ENCODE results near the gene LIAS.
"Not testable (repeated sequence)": the region's sequence is repeated elsewhere in the genome, so short reads cannot be mapped to it uniquely, and the experiment has no call there.

Gene LIAS

GRCh38 chr4:39453738-39454137, 5.1 kb upstream of the LIAS start:
- no peak for DNase-seq

- no peak for DNase-seq
Observed at GRCh38 chr4:39455486-39455885, 3.4 kb upstream of the LIAS start.

GRCh38 chr4:39456946-39457763, 1.7 kb upstream of the LIAS start:
- no peak for DNase-seq

- not testable (repeated sequence) for DNase-seq
Observed at GRCh38 chr4:39458161-39458504, 723 bp upstream of the LIAS start.

GRCh38 chr4:39464886-39465501, 6.1 kb downstream of the LIAS start:
- peak in 1 of 2 donors; percentile 43 for DNase-seq

GRCh38 chr4:39466747-39467146, 7.9 kb downstream of the LIAS start:
- no peak for DNase-seq

GRCh38 chr4:39467464-39467863, 8.6 kb downstream of the LIAS start:
- DNase-seq, result no peak

GRCh38 chr4:39469429-39470077, 10.7 kb downstream of the LIAS start:
- DNase-seq, result peak; percentile 79 to 87

GRCh38 chr4:39470402-39470801, 11.5 kb downstream of the LIAS start:
- no peak for DNase-seq

GRCh38 chr4:39472396-39472795, 13.5 kb downstream of the LIAS start:
- DNase-seq, result no peak

GRCh38 chr4:39476187-39476895, 17.5 kb downstream of the LIAS start:
- DNase-seq, result no peak

- no peak for DNase-seq
Observed at GRCh38 chr4:39480251-39480650, 21.4 kb downstream of the LIAS start.

- DNase-seq, result peak; percentile 39 to 66
Observed at GRCh38 chr4:39480902-39481695, 22.2 kb downstream of the LIAS start.

GRCh38 chr4:39484582-39485272, 25.9 kb downstream of the LIAS start:
- peak; percentile 72 to 80 for DNase-seq

- DNase-seq, result peak; percentile 22 to 35
Observed at GRCh38 chr4:39486221-39486804, 27.5 kb downstream of the LIAS start.

- no peak for DNase-seq
Observed at GRCh38 chr4:39490322-39490721, 31.5 kb downstream of the LIAS start.

- DNase-seq, result no peak
Observed at GRCh38 chr4:39494354-39494753, 35.5 kb downstream of the LIAS start.

- no peak for DNase-seq
Observed at GRCh38 chr4:39495446-39496213, 36.8 kb downstream of the LIAS start.

GRCh38 chr4:39497909-39498726, 39.3 kb downstream of the LIAS start:
- no peak for DNase-seq

GRCh38 chr4:39498727-39499020, 39.8 kb downstream of the LIAS start:
- no peak for DNase-seq
